GM21619 (cell line): Measurements from ENCODE around the gene CPM.
A peak's percentile ranks its signal among the peaks of the same experiment; 100 is the strongest.

Source experiments
- ATAC-seq: cut with Tn5 transposase; IDR thresholded peaks from one replicate; pipeline ENCODE4 v1.9.1; 2021; ENCODE audit not compliant: unreplicated experiment

The CPM gene

DNA sequence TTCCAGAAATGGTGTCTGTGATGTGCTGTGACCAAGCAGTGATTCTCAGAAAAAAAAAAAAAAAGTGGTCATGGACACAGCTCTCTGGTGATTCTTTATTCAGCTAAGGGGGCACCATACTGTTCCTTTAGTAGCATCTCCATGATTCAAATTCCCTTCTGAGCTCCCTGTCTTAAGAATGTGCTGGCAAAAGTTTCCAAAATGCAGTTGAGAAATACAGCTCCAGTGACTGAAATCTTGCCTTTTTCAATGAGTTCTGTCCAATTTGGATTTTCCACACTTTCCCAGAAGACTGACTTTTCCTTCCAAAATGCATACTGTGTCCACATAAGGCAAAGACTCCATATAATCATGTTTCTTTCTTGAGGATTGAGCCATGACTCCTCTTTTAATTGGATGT lies 24.3 kb upstream of the CPM start:
- ATAC-seq: no peak

DNA sequence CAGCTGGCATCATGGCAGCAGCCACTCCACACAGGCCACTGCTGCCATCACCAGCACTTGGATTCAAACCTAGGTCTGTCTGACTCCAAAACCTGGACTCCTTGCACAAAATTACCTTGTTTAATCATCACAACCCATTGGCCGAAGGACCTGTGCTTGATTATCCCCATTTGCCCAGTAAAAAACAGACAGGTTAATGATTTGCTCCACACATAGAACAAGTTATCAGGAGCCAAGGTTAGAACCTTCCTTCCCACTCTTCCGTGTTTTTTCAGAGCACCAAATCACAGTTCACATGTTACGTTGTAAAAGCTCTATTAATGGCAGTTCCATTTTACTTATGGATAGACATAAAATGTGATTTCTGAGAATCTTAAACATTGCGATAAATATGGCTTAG lies 23.5 kb upstream of the CPM start:
- no peak for ATAC-seq

DNA sequence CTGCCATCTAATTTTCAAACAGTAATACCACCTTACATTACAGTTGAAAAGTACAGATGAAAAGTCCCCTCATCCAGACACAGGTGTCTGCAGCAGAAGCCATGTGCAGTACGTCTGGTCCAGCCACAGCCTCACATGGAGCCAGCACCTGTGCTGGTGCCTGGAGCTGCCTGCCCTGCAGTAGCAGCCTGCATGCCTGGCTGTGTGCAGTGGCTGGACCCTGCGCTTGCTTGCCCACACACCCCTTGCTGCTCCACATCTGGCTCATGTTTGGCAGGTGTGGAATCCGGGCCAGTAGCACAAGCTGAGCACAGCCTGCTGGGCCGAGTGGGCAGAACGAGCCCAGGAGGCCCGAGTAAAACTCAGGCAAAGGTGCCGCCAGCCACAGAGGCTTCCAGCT lies 21.8 kb upstream of the CPM start:
- no peak for ATAC-seq

DNA sequence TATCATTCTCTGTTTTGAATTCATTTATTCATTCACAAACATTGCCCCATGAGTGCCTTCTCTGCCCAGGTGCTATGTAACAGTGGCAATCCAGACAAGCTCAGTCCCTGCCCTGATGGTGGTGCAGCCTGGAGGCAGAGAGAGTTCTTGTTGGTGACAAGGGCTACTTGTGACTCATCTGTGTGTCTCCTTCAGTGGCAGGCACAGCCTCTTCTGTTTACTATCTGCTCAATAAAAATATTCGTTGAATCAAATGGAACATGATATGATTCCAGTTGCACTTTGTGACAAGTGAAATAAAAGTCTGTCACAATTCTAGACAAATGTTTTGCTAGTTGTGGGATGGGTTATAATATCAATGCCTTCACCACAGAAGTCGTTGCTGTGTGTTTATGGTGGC lies 20.6 kb upstream of the CPM start:
- no peak for ATAC-seq

DNA sequence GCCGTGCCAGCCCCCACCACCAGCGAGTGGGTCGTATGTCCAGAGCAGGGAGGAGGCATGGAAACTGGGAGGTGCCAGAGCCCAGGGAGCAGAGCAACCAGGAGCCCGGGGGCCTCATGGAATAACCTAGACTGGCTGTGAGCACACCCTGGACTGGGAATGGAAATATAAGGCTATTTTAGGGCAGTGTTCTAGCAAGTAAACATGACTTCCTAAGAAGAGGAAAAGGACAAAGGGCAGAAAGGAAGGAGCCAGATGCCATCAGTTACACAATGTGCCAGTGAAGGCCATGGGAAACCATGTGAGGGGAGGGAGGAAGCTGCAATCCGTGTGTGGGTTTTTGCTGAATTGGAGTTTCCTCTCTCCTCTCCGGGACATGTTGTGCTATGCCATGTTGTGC lies 18.7 kb upstream of the CPM start:
- no peak for ATAC-seq

DNA sequence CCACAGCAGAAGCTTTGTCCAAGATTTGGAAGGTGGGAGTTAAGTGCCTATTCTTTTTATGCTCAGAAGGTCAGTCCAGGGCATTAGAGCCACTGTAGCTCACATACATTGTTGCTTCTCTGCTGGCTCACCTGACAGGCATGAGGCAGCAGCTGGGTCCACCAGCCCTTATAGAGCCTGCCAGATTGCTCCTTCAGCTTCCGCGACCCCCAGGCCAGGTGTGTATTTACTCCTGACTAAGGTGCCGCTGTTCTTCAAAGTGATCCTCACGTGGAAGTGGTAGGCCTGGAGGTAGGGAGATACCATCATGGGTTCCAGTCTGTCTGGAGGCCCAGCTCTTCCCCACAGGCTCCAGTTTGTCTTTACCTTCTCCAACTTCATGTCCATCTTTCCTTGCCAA lies 17.5 kb upstream of the CPM start:
- no peak for ATAC-seq

DNA sequence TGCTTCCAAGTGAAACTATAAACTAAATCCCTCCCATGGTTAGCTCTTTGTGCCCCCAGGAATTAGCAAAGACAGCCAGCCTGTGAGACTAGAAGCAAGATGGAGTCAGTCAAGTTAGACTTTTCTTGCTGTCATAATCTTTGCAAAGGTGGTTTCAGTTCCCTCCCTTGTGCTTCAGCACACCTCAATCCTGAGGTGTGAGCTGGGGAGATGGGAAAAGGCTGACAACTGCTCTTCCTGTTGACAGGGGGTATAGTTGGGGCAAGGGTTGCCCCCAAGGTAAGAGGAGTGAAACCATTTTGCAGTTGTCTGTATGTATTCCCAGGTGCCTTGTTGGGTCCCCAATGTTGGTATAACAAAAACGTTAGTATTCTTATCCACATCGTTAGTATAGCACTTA lies 12.3 kb upstream of the CPM start:
- no peak for ATAC-seq

DNA sequence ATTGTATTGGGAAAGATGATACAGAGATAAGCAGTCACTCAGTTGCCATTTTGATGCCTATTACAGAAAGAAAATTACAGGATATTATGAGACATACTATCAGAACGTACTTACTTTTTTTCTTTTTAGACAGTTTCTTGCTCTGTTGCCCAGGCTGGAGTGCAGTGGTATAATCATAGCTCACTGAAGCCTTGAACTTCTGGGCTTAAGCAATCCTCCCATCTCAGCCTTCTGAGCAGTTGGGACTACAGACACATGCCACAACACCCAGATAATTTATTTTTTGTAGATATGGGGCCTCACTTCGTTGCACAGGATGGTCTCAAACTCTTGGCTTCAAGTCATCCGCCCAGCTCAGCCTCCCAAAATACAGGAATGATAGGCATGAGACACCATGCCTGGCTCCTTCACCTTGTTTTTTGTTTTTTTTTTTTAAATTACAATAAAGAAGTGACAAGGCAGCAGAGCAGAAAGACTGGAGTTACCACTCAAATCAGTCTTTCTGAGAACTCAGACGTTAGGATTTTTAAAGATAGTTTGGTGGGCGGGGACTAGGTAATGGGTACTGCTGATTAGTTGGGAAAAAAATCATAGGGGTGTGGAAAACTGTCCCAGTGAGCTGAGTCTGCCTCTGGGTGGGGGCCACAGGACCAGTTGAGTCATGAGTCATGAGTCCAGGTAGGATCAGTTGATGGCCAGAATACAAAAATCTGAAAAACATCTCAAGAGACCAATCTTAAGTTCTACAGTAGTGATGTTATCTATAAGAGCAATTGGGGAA lies 11.5 kb upstream of the CPM start:
- ATAC-seq: no peak

DNA sequence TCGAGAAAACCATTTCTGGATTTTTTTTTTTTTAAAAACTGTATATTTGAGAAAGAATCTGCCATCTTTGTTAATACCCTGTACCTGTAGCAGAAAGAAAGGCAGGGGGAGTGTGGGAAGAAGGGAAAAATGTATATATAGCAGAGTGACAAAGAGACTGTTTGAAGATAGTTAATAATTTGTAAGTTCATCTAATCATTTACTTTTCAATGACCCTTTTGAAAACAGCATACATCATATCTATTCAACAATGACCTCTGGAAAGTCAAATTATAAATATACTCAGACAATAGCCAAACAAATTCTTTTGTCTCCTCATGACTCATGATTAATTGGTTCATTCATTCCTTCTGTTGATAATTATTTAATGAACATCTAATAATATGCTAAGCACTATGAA lies 10.9 kb upstream of the CPM start:
- ATAC-seq: no peak

DNA sequence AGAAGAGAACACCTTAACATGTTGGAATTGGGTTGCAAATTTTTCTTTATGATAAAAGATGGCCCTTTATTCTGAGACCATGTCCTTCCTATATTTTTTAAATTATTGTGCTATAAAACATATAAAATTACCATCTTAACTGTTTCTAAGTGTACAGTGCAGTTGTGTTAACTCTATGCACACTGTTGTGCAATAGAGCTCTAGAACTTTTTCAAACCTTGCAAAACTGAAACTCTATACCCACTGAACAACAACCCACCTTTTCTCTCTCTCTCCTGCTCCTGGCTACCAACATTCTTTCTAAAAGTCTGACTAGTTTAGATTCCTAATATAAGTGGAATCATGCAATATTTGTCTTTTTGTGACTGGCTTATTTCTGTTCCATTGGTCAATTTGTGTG lies 7.8 kb upstream of the CPM start:
- ATAC-seq: no peak

DNA sequence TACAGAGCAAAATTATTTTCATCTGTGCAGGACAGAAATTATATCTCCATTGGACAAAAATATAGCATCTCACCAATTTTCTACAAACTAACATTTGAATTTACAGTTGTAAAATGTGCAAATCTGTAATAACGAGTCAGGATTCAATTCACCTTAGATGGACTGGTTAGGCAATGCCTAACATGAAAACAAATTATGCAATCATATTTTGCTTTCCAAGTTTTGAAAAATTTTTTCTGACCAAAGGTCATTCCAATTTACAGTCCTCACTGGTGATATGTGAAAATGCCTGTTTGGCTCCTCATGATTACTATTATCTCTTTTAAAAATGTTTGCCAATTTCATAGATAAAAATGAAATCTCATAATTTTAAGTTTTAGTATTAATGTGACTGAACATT lies 6.5 kb upstream of the CPM start:
- ATAC-seq: no peak

DNA sequence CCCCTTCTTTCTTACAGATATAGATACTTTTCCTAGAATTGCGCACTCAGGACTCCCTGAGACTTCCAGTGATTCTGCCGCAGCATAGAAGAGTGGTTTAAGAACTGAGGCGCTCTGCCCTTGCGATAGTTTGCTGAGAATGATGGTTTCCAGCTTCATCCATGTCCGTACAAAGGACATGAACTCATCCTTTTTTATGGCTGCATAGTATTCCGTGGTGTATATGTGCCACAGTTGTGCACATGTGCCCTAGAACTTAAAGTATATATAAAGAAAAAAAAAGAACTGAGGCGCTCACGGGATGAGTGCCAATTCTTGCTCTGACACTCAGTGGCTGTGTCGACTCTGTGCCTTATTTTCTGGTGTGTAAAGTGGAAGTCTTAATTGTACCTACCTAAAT lies 1.4 kb upstream of the CPM start:
- no peak for ATAC-seq

DNA sequence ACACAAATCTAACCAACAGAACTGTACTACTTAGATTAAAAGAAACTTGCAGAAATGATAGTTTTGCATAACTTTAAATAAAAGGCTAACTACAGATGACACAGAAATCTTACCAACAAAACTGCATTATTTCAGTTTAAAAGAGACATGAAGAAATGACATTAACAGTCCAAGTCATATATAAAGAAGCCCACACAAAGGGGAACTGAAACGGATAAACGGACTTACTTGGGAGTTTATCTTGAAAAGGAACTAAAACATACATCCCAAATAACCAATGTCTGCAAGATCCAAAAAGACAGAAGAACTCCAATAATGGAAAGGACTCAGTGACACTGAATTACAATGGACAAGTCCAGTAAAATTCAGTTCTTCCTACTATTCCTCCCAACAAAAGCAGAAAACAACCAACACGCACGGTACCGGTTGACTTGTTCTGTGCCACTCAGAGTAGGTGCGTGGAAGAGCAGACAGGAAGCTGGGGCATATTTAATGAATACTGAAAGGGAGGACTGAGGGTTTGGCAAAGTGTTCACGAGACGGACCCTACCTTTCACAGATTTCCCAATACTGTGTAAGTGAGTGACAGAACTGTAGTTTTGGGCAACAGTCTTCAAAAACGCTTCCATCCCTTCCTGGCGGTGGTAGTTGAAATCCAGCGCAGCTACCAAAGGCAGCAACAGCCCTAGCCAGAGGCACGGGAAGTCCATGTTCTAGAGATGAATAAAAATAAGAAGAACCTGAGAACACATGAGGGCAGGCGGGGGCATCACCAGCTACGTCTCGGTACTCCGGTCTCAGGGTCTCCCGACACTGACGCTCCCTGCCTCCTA lies 627 bp downstream of the CPM start:
- ATAC-seq: peak; percentile 32

DNA sequence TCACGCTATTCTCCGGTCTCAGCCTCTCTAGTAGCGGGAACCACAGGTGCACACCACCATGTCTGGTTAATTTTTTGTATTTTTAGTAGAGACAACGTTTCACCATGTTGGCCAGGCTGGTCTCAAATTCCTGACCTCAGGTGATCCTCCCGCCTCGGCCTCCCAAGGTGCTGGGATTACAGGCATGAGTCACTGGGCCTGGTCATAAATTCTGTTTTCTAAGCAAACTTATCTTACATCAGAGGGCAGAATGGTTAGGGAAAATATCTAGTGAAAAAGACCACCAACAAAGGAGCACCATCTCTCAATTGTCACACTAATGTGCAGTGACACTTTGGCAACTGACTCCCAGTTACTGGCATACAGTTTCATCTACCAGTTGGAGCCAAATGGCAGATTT lies 2.8 kb downstream of the CPM start:
- ATAC-seq: no peak

DNA sequence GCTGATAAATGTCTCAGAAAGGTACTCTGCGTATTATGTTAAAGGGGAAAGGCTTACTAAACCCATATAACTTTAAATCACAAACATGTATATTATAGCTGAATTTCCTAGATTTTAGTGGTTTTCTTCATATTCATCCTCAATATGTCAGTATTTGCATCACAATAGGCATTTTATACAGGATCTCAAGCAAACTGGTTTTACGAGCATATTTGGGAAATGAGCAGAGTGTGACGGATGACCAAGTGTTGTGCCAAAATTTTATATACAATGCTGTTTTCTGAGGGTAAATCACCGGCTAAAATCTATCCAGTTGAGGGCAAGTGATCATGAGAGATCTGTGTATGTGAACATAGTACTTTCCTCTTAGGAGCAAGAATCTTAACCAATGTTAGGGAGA lies 8.4 kb downstream of the CPM start:
- no peak for ATAC-seq

DNA sequence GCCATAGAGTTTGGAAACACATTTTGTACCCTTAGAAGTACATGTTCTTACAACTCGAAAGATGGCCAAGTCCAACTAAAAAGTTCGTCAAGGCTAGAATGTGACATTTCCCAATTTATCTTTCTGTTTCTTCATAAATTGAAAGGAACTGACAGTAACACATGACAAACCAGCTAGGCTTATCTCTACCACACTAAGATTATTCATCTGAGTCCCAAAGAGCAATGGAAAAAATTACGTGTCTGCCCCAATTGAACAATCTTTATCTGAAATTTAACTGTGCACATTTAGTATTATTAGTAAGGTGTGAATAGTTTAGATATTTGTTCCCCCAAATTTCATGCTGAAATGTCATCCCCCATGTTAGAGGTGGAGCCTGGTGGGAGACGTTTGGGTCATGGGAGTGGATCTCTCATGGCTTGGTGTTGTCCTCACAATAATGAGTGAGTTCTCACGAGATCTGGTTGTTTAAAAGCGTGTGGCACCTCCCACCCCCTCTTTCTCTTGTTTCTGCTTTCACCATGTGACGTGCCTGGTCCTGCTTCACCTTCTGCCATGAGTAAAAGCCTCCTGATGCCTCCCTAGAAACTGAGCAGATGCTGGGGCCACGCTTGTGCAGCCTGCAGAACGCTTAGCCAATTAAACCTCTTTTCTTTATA lies 13.3 kb downstream of the CPM start:
- no peak for ATAC-seq

DNA sequence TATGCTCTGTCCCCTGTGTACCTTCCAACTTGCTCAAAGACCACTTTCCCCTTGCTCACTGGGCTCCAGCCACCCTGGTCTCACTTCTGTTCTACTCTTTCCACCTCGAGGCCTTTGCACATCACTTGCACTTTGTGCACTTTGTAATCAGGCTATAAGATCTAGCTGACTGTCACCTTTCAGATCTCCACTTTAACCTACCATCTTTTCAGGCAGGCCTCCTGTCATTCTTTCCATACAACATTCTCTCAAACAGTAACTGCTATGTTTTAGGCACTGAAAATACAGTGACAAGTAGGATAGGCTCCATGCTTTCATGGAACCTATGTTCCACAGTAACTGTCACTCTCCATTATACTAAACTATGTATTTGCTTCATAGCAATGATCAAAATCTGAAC lies 14.0 kb downstream of the CPM start:
- ATAC-seq: no peak

DNA sequence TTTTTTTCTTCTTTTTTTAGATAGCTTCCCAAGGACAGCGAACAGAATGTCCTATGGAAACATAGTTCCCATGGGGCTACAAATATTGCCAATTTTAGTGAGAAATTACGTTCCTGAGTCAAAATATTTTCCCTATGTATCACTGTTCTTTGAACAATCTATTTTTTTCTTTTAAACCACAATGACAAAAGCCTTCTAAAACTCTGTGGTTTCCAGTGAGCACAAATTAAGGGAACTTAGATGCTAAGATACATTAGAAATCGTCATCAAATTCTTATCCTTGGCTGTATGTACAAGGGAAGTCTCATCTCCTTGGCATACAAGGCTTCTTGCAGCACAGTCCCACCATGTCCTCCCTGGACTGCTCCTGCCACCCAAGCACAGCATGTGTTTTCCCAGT lies 17.9 kb downstream of the CPM start:
- ATAC-seq: no peak

DNA sequence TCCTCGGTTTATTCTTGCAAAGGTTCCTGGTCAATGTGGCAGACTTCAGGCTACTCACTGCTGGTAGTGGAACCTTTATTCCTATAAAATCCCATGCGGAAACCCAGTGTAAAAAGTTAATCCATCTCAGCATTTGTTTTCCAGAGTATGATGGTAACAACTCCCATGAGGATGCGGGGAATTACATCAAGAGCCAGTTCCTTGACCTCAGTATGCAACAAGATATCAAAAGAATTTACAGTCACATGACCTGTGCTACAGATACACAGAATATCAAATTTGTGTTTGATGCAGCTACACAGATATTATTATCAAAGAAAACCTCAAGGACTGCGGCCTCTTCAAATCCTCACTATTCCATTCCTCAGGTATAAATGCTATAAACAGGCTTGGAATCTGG lies 19.3 kb downstream of the CPM start:
- ATAC-seq: no peak

DNA sequence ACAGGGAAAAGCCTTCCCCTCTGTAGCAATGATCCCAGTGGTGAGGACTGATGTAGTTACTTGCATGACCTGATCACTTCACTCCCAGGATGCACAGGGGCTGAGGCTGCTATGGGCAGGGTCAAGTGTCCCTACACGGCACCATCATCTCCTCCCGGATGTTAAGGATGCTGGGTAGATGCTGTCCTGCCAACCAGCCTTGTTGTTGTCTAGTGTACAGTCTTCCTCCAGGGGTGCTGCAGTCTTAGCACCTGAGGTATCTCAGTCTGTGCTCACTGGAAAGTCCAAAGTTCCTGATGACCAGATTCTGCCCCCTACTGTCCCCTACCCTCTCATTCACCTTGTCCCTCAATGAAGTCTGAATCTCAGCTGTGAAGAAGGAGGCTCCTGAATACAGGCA lies 20.1 kb downstream of the CPM start:
- no peak for ATAC-seq

DNA sequence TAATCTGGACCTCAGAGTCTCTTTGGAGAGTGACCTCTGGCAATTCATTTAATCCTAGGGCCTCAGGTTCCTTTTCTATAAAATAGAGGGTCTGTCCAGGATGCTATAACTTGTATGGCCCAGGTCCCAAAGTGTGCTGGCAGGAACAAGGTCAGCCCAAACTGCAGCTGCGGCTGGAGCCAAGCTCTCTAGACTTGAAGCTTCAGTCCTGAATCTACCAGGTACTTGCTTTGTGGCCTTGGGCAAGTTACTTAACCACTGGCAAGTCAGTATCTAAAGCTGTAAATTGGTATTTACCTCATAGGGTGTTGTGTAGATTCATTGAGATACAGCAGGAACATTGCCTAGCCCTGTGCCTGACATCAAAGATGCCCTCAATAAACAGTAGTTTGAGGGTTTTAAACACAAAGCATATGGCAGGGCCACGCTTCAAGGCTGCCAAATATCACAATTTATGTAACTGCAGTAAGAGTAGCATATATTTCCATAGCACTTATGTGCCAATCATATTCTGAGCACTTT lies 21.7 kb downstream of the CPM start:
- no peak for ATAC-seq

DNA sequence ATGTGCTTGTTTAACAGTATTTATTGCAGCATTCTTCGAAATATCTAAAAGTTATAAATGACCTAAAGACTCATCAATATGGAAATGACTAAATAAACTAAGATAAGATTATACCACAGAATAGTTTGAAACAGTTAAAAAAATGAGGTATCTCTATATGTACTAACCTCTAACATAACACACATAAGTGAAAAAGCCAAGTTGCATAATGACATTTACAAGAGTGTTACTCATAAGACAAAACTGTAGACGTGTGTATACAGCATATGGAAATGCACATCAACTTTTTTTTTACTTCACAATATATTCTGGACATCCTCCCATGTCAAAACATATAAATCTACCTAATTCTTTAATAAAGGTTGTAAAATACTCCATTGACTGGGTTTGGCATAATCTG lies 22.8 kb downstream of the CPM start:
- ATAC-seq: no peak
